Peyer's patch (tissue), 4 donors: ENCODE results near the gene MTMR1. TPM values are rescaled to one million over a fixed set of nuclear protein-coding genes. Genes with fewer than 3 reads are reported as not detected.

Experiments
- DNase-seq, 3 donors: peaks; one replicate each; pipeline ENCODE4 v3.0.0-alpha.2; 2017 to 2019
- H3K27ac ChIP-seq, 4 donors: fragments of 200-600 bp; sonication (generic); one replicate each; pipeline ENCODE4 v1.5.1; 2016 to 2019
- H3K27me3 ChIP-seq, 2 donors: fragments of 200-600 bp; sonication (generic); one replicate each; pipeline ENCODE4 v1.5.1; 2019
- H3K36me3 ChIP-seq, 3 donors: fragments of 200-600 bp; sonication (generic); one replicate each; pipeline ENCODE4 v1.5.1; 2016 to 2019
- H3K4me1 ChIP-seq, 4 donors: fragments of 200-600 bp; sonication (generic); one replicate each; pipeline ENCODE4 v1.5.1; 2016 to 2019
- H3K4me3 ChIP-seq, 4 donors: fragments of 200-600 bp; sonication (generic); 1 replicate in 3 of 4; 2 replicates in 1 of 4; pipeline ENCODE4 v1.5.1; 2016 to 2019; ENCODE audit warnings: mild to moderate bottlenecking in 1 of 4
- H3K9me3 ChIP-seq, 4 donors: fragments of 200-600 bp; sonication (generic); one replicate each; pipeline ENCODE4 v1.5.1; 2016 to 2019; ENCODE audit warnings: mild to moderate bottlenecking in 1 of 4
- CTCF ChIP-seq, 6 experiments: fragments of 450-650 bp in 4 of 6; fragments of 200-600 bp in 2 of 6; sonication (generic) in 1 of 6; IDR thresholded peaks; one replicate each; pipeline ENCODE4 v1.5.1; 2017 to 2019; ENCODE audit warnings: antibody characterized with exemption in 6 of 6, mild to moderate bottlenecking in 3 of 6, moderate library complexity in 1 of 6
- POLR2A ChIP-seq, 2 donors: fragments of 450-650 bp; IDR thresholded peaks; one replicate each; pipeline ENCODE4 v1.5.1; 2017; ENCODE audit warnings: antibody characterized with exemption in 2 of 2, mild to moderate bottlenecking in 2 of 2, moderate library complexity in 2 of 2
- total RNA-seq, 4 donors: library from RNA; depleted of rRNA; stranded (reverse); fragments of >200 nt; gene quantifications; one replicate each; pipeline ENCODE4 v1.1.0, GENCODE V29; 2016

Gene MTMR1
- total RNA-seq, 4 donors from 2014 or later: 13.3 to 58.6 (median 18.7) TPM

- H3K36me3 ChIP-seq: no peaks in the 10 kb centered on the region
- no peaks in the 10 kb centered on the region for H3K4me1 ChIP-seq
- DNase-seq: no peak
- no peak overlapping the region for H3K27ac ChIP-seq
- no peaks in the 10 kb centered on the region for H3K9me3 ChIP-seq
- H3K4me3 ChIP-seq: no peak overlapping the region
- H3K27me3 ChIP-seq: no peaks in the 10 kb centered on the region
- TF ChIP-seq CTCF (IDR thresholded peaks at IDR 0.05) (no peak), POLR2A (IDR thresholded peaks at IDR 0.05) (no peak)
Measured at GRCh38 chrX:150704030-150704613, 10.9 kb downstream of the MTMR1 start.

DNA sequence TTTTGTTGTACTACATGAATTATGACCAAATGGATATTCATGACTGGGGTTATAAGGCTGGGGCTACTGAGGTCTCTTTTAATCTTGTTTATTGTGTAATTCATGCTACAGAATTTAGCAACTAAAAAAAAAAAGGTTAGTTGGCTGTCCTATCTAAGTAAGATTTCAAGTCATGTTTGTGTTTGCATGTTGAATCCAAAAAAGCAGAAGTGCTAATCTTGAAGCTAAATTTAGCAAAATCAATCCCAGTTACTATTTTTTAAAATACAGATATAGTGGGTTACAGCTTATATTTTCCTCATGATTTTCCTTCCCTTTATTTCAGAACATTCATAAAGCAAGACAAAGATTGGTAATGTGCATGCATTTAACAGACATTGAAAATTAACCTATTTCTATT lies 19.4 kb downstream of the MTMR1 start:
- H3K27me3 ChIP-seq: no peaks in the 10 kb centered on the region
- no peak for TF ChIP-seq CTCF (IDR thresholded peaks at IDR 0.05)
- TF ChIP-seq POLR2A (IDR thresholded peaks at IDR 0.05): no peak
- H3K4me1 ChIP-seq: no peaks in the 10 kb centered on the region
- H3K4me3 ChIP-seq: no peak overlapping the region
- H3K27ac ChIP-seq: no peak overlapping the region
- no peaks in the 10 kb centered on the region for H3K36me3 ChIP-seq
- DNase-seq: no peak
- H3K9me3 ChIP-seq: no peaks in the 10 kb centered on the region

DNA sequence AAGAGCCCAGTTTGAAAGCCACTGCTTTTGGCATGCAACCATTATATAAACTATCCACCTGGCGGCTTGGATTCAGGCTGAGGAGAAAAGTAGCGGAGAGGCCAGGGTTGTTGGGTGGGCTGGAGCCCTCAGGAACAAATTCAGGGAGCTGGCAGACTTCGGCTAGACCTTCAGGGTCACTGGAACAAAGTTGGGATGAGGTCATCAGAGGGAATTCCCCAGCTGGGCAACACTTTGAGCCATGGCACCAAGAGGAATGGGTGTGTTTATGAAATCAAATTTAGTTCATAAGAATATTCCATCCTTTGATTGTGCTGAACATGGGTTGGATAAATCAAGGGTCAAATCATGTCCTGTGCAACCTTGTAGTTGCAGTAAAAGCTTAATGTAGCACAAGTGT lies 22.0 kb downstream of the MTMR1 start:
- H3K27me3 ChIP-seq: no peaks in the 10 kb centered on the region
- H3K36me3 ChIP-seq: peaks cover 0 to 3% (median 0%) of the 10 kb centered on the region in 3 donors
- no peak overlapping the region for H3K27ac ChIP-seq
- no peak for DNase-seq
- TF ChIP-seq CTCF (IDR thresholded peaks at IDR 0.05): no peak
- no peak for TF ChIP-seq POLR2A (IDR thresholded peaks at IDR 0.05)
- H3K9me3 ChIP-seq: no peaks in the 10 kb centered on the region
- no peak overlapping the region for H3K4me3 ChIP-seq
- no peaks in the 10 kb centered on the region for H3K4me1 ChIP-seq

GRCh38 chrX:150719621-150720020 lies 26.4 kb downstream of the MTMR1 start:
- no peak for DNase-seq
- no peaks in the 10 kb centered on the region for H3K9me3 ChIP-seq
- H3K4me3 ChIP-seq: no peak overlapping the region
- TF ChIP-seq CTCF (IDR thresholded peaks at IDR 0.05): no peak
- TF ChIP-seq POLR2A (IDR thresholded peaks at IDR 0.05): no peak
- H3K27me3 ChIP-seq: no peaks in the 10 kb centered on the region
- H3K36me3 ChIP-seq: peaks cover 0 to 3% (median 0%) of the 10 kb centered on the region in 3 donors
- H3K27ac ChIP-seq: no peak overlapping the region
- H3K4me1 ChIP-seq: no peaks in the 10 kb centered on the region

- Histone ChIP-seq H3K4me1 (no peaks in the 10 kb centered on the region), H3K9me3 (no peaks in the 10 kb centered on the region), H3K27me3 (no peaks in the 10 kb centered on the region), H3K4me3 (no peak overlapping the region), H3K27ac (no peak overlapping the region), H3K36me3 (peaks cover 0 to 25% (median 0%) of the 10 kb centered on the region in 3 donors)
- TF ChIP-seq POLR2A (IDR thresholded peaks at IDR 0.05): no peak
- TF ChIP-seq CTCF (IDR thresholded peaks at IDR 0.05): no peak
- DNase-seq: no peak
Measured at GRCh38 chrX:150729956-150730355, 36.8 kb downstream of the MTMR1 start.

DNA sequence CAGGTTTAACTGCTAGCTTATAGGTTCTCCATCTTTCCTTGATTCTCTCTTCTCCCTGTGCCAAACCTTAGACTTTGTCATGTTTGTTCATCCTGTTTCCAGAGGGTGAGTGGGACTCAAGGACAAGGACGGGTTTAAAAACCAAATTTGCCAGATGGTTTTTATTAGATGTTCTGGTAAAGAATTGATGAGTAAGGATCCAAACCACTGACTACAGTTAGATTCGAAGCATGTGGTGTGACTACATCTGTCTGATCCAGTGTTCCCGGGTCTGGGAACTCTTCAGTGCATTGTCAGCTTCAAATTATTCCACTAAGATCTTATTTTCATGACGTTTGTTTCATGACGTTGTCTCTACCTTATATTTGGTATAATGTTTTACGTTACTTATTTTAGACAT lies 37.5 kb downstream of the MTMR1 start:
- no peaks in the 10 kb centered on the region for H3K4me1 ChIP-seq
- H3K9me3 ChIP-seq: no peaks in the 10 kb centered on the region
- H3K27ac ChIP-seq: no peak overlapping the region
- H3K27me3 ChIP-seq: no peaks in the 10 kb centered on the region
- no peak for TF ChIP-seq POLR2A (IDR thresholded peaks at IDR 0.05)
- no peak for TF ChIP-seq CTCF (IDR thresholded peaks at IDR 0.05)
- no peak overlapping the region for H3K4me3 ChIP-seq
- DNase-seq: no peak
- H3K36me3 ChIP-seq: peaks cover 0 to 25% (median 0%) of the 10 kb centered on the region in 3 donors
